ENCODE measurements around the gene BEST2.
A peak's percentile ranks its signal among the peaks of the same experiment; 100 is the strongest.

The BEST2 gene

GRCh38 chr19:12783849-12784393 lies 32.3 kb downstream of the BEST2 start:
- intact Hi-C loops (cut with micrococcal nuclease), result no loop called here
- Mint-ChIP-seq H3K27ac (no peak overlapping the region), H3K27me3 (no peaks in the 10 kb centered on the region), H3K36me3 (ENCODE audit: low read depth) (peaks cover 3% of the 10 kb centered on the region), H3K4me1 (ENCODE audit: low read depth) (peaks cover 40% of the 10 kb centered on the region), H3K4me3 (no peak overlapping the region), H3K9me3 (no peaks in the 10 kb centered on the region)

- Mint-ChIP-seq H3K27me3 (no peaks in the 10 kb centered on the region), H3K36me3 (ENCODE audit: low read depth) (peaks cover 8% of the 10 kb centered on the region), H3K9me3 (no peaks in the 10 kb centered on the region), H3K4me3 (no peak overlapping the region), H3K4me1 (ENCODE audit: low read depth) (peaks cover 38% of the 10 kb centered on the region), H3K27ac (no peak overlapping the region)
- intact Hi-C loops (cut with micrococcal nuclease), result no loop called here
Observed at GRCh38 chr19:12784394-12784870, 32.8 kb downstream of the BEST2 start.

GRCh38 chr19:12784871-12785430 lies 33.4 kb downstream of the BEST2 start:
- Mint-ChIP-seq H3K27me3 (no peaks in the 10 kb centered on the region), H3K9me3 (no peaks in the 10 kb centered on the region), H3K4me3 (no peak overlapping the region), H3K36me3 (ENCODE audit: low read depth) (peaks cover 9% of the 10 kb centered on the region), H3K27ac (no peak overlapping the region), H3K4me1 (ENCODE audit: low read depth) (peaks cover 35% of the 10 kb centered on the region)
- intact Hi-C loops (cut with micrococcal nuclease), result no loop called here

- intact Hi-C loops (cut with micrococcal nuclease), result no loop called here
- no peaks in the 10 kb centered on the region for H3K27me3 Mint-ChIP-seq
- peaks cover 36% of the 10 kb centered on the region for H3K4me1 Mint-ChIP-seq (ENCODE audit: low read depth)
- H3K36me3 Mint-ChIP-seq (ENCODE audit: low read depth), result peaks cover 13% of the 10 kb centered on the region
- H3K27ac Mint-ChIP-seq, result no peak overlapping the region
- no peaks in the 10 kb centered on the region for H3K9me3 Mint-ChIP-seq
- H3K4me3 Mint-ChIP-seq, result no peak overlapping the region
Observed at GRCh38 chr19:12785431-12786031, 33.9 kb downstream of the BEST2 start.

- intact Hi-C loops (cut with micrococcal nuclease), result no loop called here
- Mint-ChIP-seq H3K4me1 (ENCODE audit: low read depth) (peaks cover 41% of the 10 kb centered on the region), H3K27me3 (no peaks in the 10 kb centered on the region)
Observed at GRCh38 chr19:12786141-12786870, 34.7 kb downstream of the BEST2 start.

GRCh38 chr19:12786952-12787351 lies 35.4 kb downstream of the BEST2 start:
- no peaks in the 10 kb centered on the region for H3K27me3 Mint-ChIP-seq

More at GRCh38 chr19:12786141-12786870, 34.7 kb downstream of the BEST2 start:
- Mint-ChIP-seq H3K9me3 (no peaks in the 10 kb centered on the region), H3K27ac (no peak overlapping the region), H3K4me3 (peak overlapping the region; percentile 40), H3K36me3 (ENCODE audit: low read depth) (peaks cover 20% of the 10 kb centered on the region)

GRCh38 chr19:12787458-12787857 lies 35.9 kb downstream of the BEST2 start:
- Mint-ChIP-seq H3K36me3 (ENCODE audit: low read depth) (peaks cover 32% of the 10 kb centered on the region), H3K4me3 (no peak overlapping the region), H3K27me3 (no peaks in the 10 kb centered on the region), H3K27ac (no peak overlapping the region), H3K9me3 (no peaks in the 10 kb centered on the region), H3K4me1 (ENCODE audit: low read depth) (peaks cover 31% of the 10 kb centered on the region)
- intact Hi-C loops (cut with micrococcal nuclease), result no loop called here

More at GRCh38 chr19:12786952-12787351, 35.4 kb downstream of the BEST2 start:
- Mint-ChIP-seq H3K4me1 (ENCODE audit: low read depth) (peaks cover 35% of the 10 kb centered on the region), H3K27ac (no peak overlapping the region), H3K9me3 (no peaks in the 10 kb centered on the region), H3K4me3 (peak overlapping the region; percentile 40), H3K36me3 (ENCODE audit: low read depth) (peaks cover 27% of the 10 kb centered on the region)
- intact Hi-C loops (cut with micrococcal nuclease), result no loop called here

- peaks cover 31% of the 10 kb centered on the region for H3K4me1 Mint-ChIP-seq (ENCODE audit: low read depth)
- no peaks in the 10 kb centered on the region for H3K9me3 Mint-ChIP-seq
- H3K27ac Mint-ChIP-seq, result no peak overlapping the region
- peaks cover 39% of the 10 kb centered on the region for H3K36me3 Mint-ChIP-seq (ENCODE audit: low read depth)
- H3K27me3 Mint-ChIP-seq, result no peaks in the 10 kb centered on the region
- H3K4me3 Mint-ChIP-seq, result peak overlapping the region; percentile 91
- intact Hi-C loops (cut with micrococcal nuclease), result no loop called here
Observed at GRCh38 chr19:12788042-12788681, 36.6 kb downstream of the BEST2 start.

- intact Hi-C loops (cut with micrococcal nuclease), result no loop called here
- Mint-ChIP-seq H3K4me3 (peak overlapping the region; percentile 91), H3K27me3 (no peaks in the 10 kb centered on the region), H3K27ac (no peak overlapping the region), H3K36me3 (ENCODE audit: low read depth) (peaks cover 44% of the 10 kb centered on the region), H3K9me3 (no peaks in the 10 kb centered on the region), H3K4me1 (ENCODE audit: low read depth) (peaks cover 31% of the 10 kb centered on the region)
Observed at GRCh38 chr19:12788682-12789097, 37.1 kb downstream of the BEST2 start.

- H3K27me3 Mint-ChIP-seq, result no peaks in the 10 kb centered on the region
- H3K36me3 Mint-ChIP-seq (ENCODE audit: low read depth), result peaks cover 50% of the 10 kb centered on the region
- H3K27ac Mint-ChIP-seq, result no peak overlapping the region
- H3K9me3 Mint-ChIP-seq, result no peaks in the 10 kb centered on the region
- H3K4me1 Mint-ChIP-seq (ENCODE audit: low read depth), result peaks cover 35% of the 10 kb centered on the region
- H3K4me3 Mint-ChIP-seq, result peak overlapping the region; percentile 95
- intact Hi-C loops (cut with micrococcal nuclease), result no loop called here
Observed at GRCh38 chr19:12789098-12789903, 37.7 kb downstream of the BEST2 start.

- peaks cover 43% of the 10 kb centered on the region for H3K4me1 Mint-ChIP-seq (ENCODE audit: low read depth)
- peaks cover 51% of the 10 kb centered on the region for H3K36me3 Mint-ChIP-seq (ENCODE audit: low read depth)
- intact Hi-C loops (cut with micrococcal nuclease), result loop anchor here (1.0 kb wide), 1 partner anchor 8 kb away; no protein-coding TSS in a partner anchor
- H3K4me3 Mint-ChIP-seq, result peak overlapping the region; percentile 95
- no peaks in the 10 kb centered on the region for H3K27me3 Mint-ChIP-seq
- no peaks in the 10 kb centered on the region for H3K9me3 Mint-ChIP-seq
- H3K27ac Mint-ChIP-seq, result no peak overlapping the region
Observed at GRCh38 chr19:12789904-12790619, 38.5 kb downstream of the BEST2 start.

- peaks cover 48% of the 10 kb centered on the region for H3K4me1 Mint-ChIP-seq (ENCODE audit: low read depth)
- H3K27ac Mint-ChIP-seq, result no peak overlapping the region
- no peaks in the 10 kb centered on the region for H3K27me3 Mint-ChIP-seq
- H3K36me3 Mint-ChIP-seq (ENCODE audit: low read depth), result peaks cover 51% of the 10 kb centered on the region
- intact Hi-C loops (cut with micrococcal nuclease), result loop anchor here (1.0 kb wide), 2 partner anchors 8 to 13 kb away; no protein-coding TSS in a partner anchor
- peak overlapping the region; percentile 95 for H3K4me3 Mint-ChIP-seq
- no peaks in the 10 kb centered on the region for H3K9me3 Mint-ChIP-seq
Observed at GRCh38 chr19:12790628-12791344, 39.2 kb downstream of the BEST2 start.
